H54 (cell line): ENCODE measurements around the gene SLBP.

Experiments
- DNase-seq: peaks from one replicate; pipeline ENCODE4 v3.0.0; 2011; ENCODE audit warnings: low spot score, mixed read lengths; ENCODE audit not compliant: insufficient read length
- FAIRE-seq: peaks from 3 replicates; lab custom pipeline; 2011; peaks lifted over from hg19 to GRCh38; lab: Jason Lieb, UNC
- POLR2A ChIP-seq: IDR thresholded peaks from 2 replicates; pipeline ENCODE4 v1.6.1; 2011; ENCODE audit warnings: low read depth, mild to moderate bottlenecking, low read length

SLBP gene

DNA sequence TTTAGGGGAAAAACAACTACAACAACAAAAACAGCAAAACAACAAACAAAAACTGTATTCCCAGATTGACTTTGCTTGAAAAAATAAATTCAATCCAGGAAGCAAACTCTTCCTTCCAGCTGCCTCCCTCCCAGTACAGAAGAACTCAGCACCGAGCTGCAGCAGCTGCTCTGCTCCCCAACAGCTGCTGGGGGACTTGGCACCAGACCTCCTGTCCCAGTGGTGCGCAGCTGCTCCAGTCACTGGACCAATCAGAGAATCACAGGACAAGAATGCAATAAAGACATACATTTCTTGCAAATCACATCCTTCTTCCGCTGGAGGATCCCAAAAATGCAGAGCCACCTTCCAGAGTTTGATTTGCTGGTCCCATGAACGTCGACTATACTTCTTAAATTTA, 16.2 kb downstream of the SLBP start:
- no peak for TF ChIP-seq POLR2A
- FAIRE-seq = no peak

GRCh38 chr4:1693131-1693896, 18.8 kb downstream of the SLBP start:
- no peak for FAIRE-seq
- peak; percentile 36 for DNase-seq
- TF ChIP-seq POLR2A = no peak

More for the DNA sequence above, 16.2 kb downstream of the SLBP start:
- no peak for DNase-seq

DNA sequence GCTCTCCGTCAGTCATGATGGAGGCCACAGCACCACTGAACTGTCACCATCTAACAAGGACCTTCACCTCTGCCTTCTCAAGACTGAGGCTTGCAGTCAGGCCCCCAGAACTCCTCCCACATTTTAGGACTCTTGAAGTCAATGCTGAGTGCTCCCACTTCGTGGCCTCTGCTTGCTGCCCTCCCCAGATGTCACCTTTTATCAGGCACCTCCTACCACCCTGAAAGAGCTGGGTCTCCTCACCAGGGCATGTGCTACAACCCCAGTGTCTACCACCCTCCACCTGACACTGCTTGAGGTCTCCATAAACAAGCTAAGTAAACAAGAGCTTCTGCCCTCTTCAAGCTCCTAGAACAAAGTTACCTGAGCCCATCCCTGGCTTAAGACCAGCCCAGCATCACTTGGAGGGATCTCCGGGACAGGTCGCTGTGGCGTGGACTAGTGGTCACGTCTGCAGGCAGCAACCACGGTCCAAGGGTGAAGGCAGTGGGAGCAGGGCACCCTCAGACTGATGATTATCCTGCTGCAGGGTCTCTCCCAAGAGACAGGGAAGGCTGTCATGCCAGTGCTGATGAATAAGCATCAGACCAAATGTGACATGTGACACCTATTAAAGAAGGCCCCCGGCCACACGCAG, 20.3 kb downstream of the SLBP start:
- TF ChIP-seq POLR2A = no peak
- no peak for DNase-seq
- FAIRE-seq = no peak

GRCh38 chr4:1690698-1691097, 21.4 kb downstream of the SLBP start:
- no peak for DNase-seq
- no peak for TF ChIP-seq POLR2A
- FAIRE-seq = no peak

DNA sequence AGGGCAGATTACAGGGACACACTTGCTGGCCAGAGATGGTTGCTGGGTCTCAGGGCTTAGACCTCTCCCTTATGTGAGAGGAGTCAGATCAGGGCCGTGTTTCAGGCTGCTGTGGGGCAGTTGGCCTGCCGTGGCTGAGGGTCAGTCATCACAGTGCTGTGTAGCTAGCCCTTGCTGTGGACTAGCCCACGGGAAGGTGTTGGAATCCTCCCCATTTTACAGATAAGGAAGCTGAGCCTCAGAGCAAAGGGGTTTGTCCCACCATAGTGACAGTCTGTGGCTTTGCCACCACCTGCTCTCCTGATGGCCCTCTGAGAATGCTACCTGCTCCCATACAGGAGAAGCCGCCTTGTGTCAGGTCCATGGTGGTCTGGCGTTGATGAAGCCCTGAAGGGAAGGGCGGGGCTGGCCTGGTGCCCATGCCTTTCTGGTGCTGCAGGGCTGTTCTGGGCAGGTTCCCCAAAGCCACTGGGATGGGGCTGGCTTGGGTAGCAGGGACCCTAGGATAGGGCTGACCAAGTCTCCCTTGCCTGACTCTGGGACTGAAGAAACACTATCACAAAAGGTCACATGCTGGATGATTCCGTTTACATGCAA, 25.6 kb downstream of the SLBP start:
- FAIRE-seq = no peak
- TF ChIP-seq POLR2A = no peak
- no peak for DNase-seq

- TF ChIP-seq POLR2A = no peak
- FAIRE-seq = no peak
- no peak for DNase-seq
Observed at GRCh38 chr4:1685235-1686150, 26.6 kb downstream of the SLBP start.

DNA sequence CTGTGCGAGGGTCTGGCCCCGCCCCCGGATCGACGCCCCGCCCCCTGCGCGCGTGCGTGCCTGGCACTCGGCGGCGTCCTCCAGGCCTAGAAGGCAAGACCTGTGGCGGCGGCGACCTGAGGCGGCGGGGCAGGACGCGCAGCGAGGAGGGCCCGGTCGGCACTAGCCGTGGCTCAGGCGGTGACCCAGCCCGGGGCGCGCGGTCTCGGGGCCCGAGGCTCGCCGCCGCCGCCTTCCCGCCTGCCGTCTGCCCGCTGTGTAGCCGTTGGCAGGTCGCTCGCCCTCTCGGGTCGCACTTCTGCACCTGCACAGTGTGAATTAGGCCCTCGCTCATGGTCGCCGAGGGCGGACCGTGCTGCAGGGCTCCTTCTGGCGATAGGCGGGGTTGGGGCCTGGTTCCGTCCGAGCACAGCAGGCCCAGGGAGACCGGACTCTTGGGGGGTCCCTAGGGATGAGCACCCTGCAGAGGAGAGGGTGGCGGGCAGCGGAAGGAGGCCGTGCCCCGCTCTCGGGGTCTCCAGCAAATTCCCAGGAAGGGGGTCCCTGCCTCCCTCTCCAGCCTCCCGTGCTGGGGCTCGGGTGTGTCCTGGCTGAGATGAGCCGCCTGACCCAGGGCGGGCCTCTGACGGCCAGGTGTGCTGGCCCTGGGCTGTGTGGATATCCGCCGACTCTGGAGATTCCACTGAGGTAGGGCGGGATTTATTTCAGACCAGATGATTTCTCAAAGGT, 27.4 kb downstream of the SLBP start:
- no peak for DNase-seq
- no peak for TF ChIP-seq POLR2A
- FAIRE-seq = no peak

GRCh38 chr4:1683736-1684505, 28.2 kb downstream of the SLBP start, which contains the start of gene FAM53A:
Gene FAM53A (minus strand): TSS chr4:1684313. CDS start chr4:1668741, 15,572 bp downstream.
- FAIRE-seq (no peak), DNase-seq (peak; percentile 70)
- peak; percentile 67 for TF ChIP-seq POLR2A

DNA sequence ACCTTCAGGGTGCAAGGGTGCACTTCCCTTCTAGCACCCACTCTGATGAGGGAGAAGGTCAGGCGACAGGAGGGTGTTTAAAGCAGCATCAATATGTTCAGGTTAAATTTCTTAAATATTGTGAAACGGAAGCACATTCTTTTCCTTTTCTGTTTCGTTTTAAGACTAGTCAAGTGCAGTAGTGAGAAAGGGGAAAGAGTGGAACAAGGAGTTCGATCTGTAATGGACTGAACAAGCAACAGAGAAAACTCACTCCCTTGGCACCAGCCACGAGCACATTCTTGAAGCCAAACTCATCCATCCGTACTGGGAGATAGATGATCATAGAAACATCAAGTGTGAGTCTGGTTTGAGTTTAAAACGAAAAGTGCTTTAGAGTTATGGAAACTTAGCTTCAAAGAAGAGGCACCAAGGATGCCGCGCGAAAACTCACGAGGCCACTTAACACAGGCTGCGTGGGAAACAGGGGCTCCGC, 28.8 kb downstream of the SLBP start:
- DNase-seq (peak; percentile 47), FAIRE-seq (no peak)
- TF ChIP-seq POLR2A = no peak

DNA sequence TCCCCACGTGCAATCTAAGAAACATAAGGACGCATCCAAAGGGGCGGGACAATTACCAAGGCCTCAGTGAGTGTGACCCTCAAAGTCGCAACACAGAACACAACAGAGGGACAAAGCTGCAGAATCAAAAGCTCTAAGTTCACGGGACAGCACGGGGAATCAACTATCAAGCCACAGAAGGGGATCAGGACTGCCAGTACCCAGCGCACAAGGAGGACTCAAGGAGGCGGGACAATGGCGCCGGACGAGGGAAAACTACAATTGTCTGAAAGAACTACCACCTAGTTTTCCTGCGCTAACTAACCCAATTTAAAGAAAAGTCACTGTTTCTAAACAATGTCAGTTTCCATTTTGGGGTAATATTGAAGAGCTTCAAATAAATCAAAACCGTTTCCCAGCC, 29.3 kb downstream of the SLBP start:
- TF ChIP-seq POLR2A = no peak
- FAIRE-seq = no peak

GRCh38 chr4:1678244-1678643, 33.9 kb downstream of the SLBP start:
- DNase-seq (no peak), FAIRE-seq (no peak)
- TF ChIP-seq POLR2A = no peak

More for the DNA sequence above, 29.3 kb downstream of the SLBP start:
- DNase-seq = no peak
